Body of pancreas (tissue), 4 donors: ENCODE measurements around the gene ITIH5.

Experiments
- POLR2A ChIP-seq, 3 donors: fragments of 450-650 bp; IDR thresholded peaks; one replicate each; pipeline ENCODE4 v1.6.1; 2016; ENCODE audit warnings: antibody characterized with exemption in 3 of 3, mild to moderate bottlenecking in 2 of 3
- TF ChIP-seq, protein P1 (sequence below), 7 experiments: fragments of 450-650 bp in 4 of 7; fragments of 200-600 bp in 3 of 7; sonication (generic) in 3 of 7; IDR thresholded peaks; one replicate each; pipeline ENCODE4 v1.5.1; 2016 to 2019; ENCODE audit warnings: antibody characterized with exemption in 7 of 7

GRCh38 chr10:7715515-7715914, 48.7 kb upstream of the ITIH5 start:
- TF ChIP-seq, protein P1, sequence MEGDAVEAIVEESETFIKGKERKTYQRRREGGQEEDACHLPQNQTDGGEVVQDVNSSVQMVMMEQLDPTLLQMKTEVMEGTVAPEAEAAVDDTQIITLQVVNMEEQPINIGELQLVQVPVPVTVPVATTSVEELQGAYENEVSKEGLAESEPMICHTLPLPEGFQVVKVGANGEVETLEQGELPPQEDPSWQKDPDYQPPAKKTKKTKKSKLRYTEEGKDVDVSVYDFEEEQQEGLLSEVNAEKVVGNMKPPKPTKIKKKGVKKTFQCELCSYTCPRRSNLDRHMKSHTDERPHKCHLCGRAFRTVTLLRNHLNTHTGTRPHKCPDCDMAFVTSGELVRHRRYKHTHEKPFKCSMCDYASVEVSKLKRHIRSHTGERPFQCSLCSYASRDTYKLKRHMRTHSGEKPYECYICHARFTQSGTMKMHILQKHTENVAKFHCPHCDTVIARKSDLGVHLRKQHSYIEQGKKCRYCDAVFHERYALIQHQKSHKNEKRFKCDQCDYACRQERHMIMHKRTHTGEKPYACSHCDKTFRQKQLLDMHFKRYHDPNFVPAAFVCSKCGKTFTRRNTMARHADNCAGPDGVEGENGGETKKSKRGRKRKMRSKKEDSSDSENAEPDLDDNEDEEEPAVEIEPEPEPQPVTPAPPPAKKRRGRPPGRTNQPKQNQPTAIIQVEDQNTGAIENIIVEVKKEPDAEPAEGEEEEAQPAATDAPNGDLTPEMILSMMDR (IDR thresholded peaks at IDR 0.05), result no peak
- TF ChIP-seq POLR2A (IDR thresholded peaks at IDR 0.05), result no peak
